22Rv1 (cell line): ENCODE data around the gene RAB3B.

ENCODE experiments used
- H3K27ac ChIP-seq: fragments of 450-650 bp; 2 replicates; pipeline ENCODE4 v1.5.1; 2017
- CTCF ChIP-seq: fragments of 450-650 bp; IDR thresholded peaks from 2 replicates; pipeline ENCODE4 v1.5.1; 2017; ENCODE audit warnings: mild to moderate bottlenecking
- ZFX ChIP-seq: fragments of 450-650 bp; IDR thresholded peaks from 2 replicates; pipeline ENCODE4 v1.6.1; 2017; ENCODE audit warnings: antibody characterized with exemption, borderline replicate concordance

RAB3B gene

GRCh38 chr1:51954783-51955182, 35.7 kb downstream of the RAB3B start:
- peak overlapping the region; percentile 61; the same call in 1 of the 2 replicates for H3K27ac ChIP-seq
- no peak for TF ChIP-seq ZFX
- no peak for TF ChIP-seq CTCF

- TF ChIP-seq CTCF (no peak), ZFX (no peak)
- no peak overlapping the region for H3K27ac ChIP-seq
Observed at GRCh38 chr1:51953079-51953478, 37.4 kb downstream of the RAB3B start.

DNA sequence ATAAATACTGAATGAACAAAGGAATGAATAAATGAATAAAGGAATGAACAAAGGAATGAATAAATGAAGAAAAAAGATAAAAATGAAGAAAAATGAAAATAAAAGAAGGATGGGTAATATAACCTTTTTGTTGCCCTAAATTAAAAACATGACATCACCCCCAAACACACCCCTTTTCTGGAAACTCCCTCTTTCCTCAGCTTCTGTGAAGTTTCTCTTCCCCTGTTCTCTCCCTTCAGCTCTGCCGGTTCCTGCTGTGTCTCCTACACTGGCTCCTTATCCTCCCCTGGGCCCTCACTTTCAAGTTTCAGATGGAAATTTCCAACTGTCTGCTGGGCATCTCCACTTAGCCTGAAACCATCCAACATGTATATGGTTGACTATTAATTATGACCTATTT, 37.9 kb downstream of the RAB3B start:
- TF ChIP-seq ZFX (no peak), CTCF (no peak)
- H3K27ac ChIP-seq: no peak overlapping the region

GRCh38 chr1:51950701-51951100, 39.8 kb downstream of the RAB3B start:
- TF ChIP-seq CTCF (no peak), ZFX (no peak)
- H3K27ac ChIP-seq: no peak overlapping the region

DNA sequence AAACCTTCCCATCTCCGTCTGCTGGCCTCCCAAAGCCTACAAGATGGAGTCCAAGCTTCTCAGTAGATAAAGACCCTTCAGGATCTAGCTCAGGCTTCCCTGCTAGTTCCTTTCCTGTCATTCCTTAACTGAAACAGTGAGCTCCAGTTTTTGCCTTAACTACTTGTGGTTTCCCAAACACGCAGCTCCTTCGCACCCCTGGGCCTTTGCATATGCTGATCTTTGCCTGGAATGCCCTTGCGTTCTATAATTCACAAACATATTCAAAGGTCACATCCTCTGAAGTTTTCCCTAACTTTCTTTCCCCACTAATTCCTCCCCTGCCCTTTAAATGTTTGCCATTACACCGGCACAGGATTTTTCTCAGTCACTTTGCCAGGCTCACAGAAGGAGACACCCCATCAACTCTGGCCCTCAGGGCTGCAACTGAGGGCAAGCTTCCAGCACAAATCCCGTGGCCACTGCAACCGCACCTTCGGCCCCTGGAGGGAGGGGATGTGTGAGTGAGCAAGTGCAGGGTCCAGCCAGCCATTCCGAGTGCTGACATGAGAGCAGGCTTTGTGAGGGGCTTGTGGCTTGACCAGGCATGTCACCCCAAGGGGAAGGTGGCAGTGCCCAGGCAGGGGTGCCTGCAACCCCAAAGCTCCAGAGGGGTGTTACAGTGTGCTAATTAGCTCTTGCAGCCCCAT, 41.3 kb downstream of the RAB3B start:
- TF ChIP-seq ZFX: no peak
- no peak for TF ChIP-seq CTCF
- peak overlapping the region; percentile 71 for H3K27ac ChIP-seq

GRCh38 chr1:51948491-51948915, 42.0 kb downstream of the RAB3B start:
- peak overlapping the region; percentile 71 for H3K27ac ChIP-seq
- TF ChIP-seq ZFX (no peak), CTCF (no peak)

DNA sequence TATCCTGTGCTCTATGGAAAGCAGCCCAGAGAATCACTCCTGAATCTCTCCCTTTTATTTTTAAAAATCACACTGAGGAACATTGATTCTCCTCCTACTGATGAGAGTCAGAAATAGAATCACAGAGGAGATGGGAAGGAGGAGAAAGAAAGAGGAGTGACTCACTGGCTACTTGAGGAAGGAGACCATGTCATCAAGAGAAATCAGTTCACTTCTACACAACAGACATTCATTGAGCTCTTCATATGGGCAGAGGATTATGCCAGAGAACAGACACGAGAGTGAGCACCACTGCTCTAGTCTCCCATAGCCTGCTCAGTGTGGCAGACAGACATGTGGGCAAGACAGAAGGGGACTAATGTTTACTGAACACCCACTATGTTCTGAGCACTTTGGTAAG, 44.2 kb downstream of the RAB3B start:
- H3K27ac ChIP-seq: no peak overlapping the region
- TF ChIP-seq CTCF (no peak), ZFX (no peak)
